HepG2 (cell line): ENCODE data around the gene EOGT. TPM values are rescaled to one million over a fixed set of nuclear protein-coding genes. Genes with fewer than 3 reads are reported as not detected.

Source experiments
- CEBPG ChIP-seq: IDR thresholded peaks from 2 replicates; pipeline ENCODE4 v1.6.1; 2016
- CREB1 ChIP-seq, 2 experiments: fragments of 450-650 bp in 1 of 2; IDR thresholded peaks; 2 replicates each; pipeline ENCODE4 v1.6.1; 2016 to 2017; ENCODE audit warnings: control low read depth in 1 of 2, mild to moderate bottlenecking in 1 of 2, missing compliant biosample characterization in 1 of 2, missing genetic modification characterization in 1 of 2
- ETV5 ChIP-seq: IDR thresholded peaks from 2 replicates; pipeline ENCODE4 v1.6.1; 2018; ENCODE audit warnings: missing biosample characterization, missing genetic modification reagents, inconsistent platforms, borderline replicate concordance
- GRHL1 ChIP-seq: sonication (generic); formaldehyde crosslinking; conservative IDR thresholded peaks from 2 replicates; pipeline ENCODE4 v1.8.0; 2022; ENCODE audit warnings: missing genetic modification reagents
- REXO4 ChIP-seq: sonication (generic); formaldehyde crosslinking; IDR thresholded peaks from 2 replicates; pipeline ENCODE4 v1.8.0; 2022; ENCODE audit warnings: missing genetic modification reagents, mild to moderate bottlenecking, borderline replicate concordance
- TCF7L2 ChIP-seq: IDR thresholded peaks from 2 replicates; pipeline ENCODE4 v1.6.1; 2011; ENCODE audit warnings: mild to moderate bottlenecking, low read depth, low read length, moderate library complexity
- THAP8 ChIP-seq: sonication (generic); formaldehyde crosslinking; IDR thresholded peaks from 2 replicates; pipeline ENCODE4 v1.5.1; 2020; ENCODE audit warnings: missing genetic modification reagents, mild to moderate bottlenecking, borderline replicate concordance
- ZFP62 ChIP-seq: sonication (generic); formaldehyde crosslinking; IDR thresholded peaks from 2 replicates; pipeline ENCODE4 v1.4.0; 2020; ENCODE audit warnings: missing genetic modification reagents
- ZHX1 ChIP-seq: sonication (generic); formaldehyde crosslinking; IDR thresholded peaks from 2 replicates; pipeline ENCODE4 v1.8.1; 2022; ENCODE audit warnings: low read depth, mild to moderate bottlenecking, missing genetic modification reagents
- ZNF10 ChIP-seq: sonication (generic); formaldehyde crosslinking; IDR thresholded peaks from 2 replicates; pipeline ENCODE4 v1.4.0; 2020; ENCODE audit warnings: mild to moderate bottlenecking, low read depth, missing genetic modification reagents, borderline replicate concordance
- ZNF142 ChIP-seq: sonication (generic); formaldehyde crosslinking; IDR thresholded peaks from 2 replicates; pipeline ENCODE4 v1.4.0; 2020; ENCODE audit warnings: missing genetic modification reagents
- ZNF576 ChIP-seq: sonication (generic); formaldehyde crosslinking; IDR thresholded peaks from 2 replicates; pipeline ENCODE4 v1.4.0; 2020; ENCODE audit warnings: mild to moderate bottlenecking, missing genetic modification reagents
- polyA plus RNA-seq, 8 experiments: library from polyadenylated mRNA; depleted of rRNA in 3 of 8; stranded (reverse) in 7 of 8; unstranded in 1 of 8; fragments of >200 nt; fragmentation: Illumina TruSeq in 4 of 8; extraction: Trizol in 4 of 8; gene quantifications; 2 replicates each; pipeline versions ENCODE4 v1.2.1 to v1.2.3, GENCODE V29; 2011 to 2016; ENCODE audit warnings: low read depth in 4 of 8, missing spikeins in 1 of 8, mixed read lengths in 1 of 8; ENCODE audit not compliant: insufficient read depth in 1 of 8
- total RNA-seq, 5 experiments: library from RNA; depleted of rRNA; stranded (reverse); fragments of >200 nt; fragmentation: Illumina TruSeq; extraction: Trizol; gene quantifications; 2 replicates each; pipeline ENCODE4 v1.2.3, GENCODE V29; 2016; ENCODE audit warnings: low read depth in 1 of 5
- TF ChIP-seq, protein P1 (sequence below), 2 experiments: sonication (generic) in 1 of 2; formaldehyde crosslinking in 1 of 2; IDR thresholded peaks; 2 replicates each; pipeline versions ENCODE4 v1.4.0 to v1.6.1; 2018 to 2020; ENCODE audit warnings: missing genetic modification reagents in 2 of 2, borderline replicate concordance in 1 of 2, low read depth in 1 of 2, mild to moderate bottlenecking in 1 of 2, missing biosample characterization in 1 of 2

EOGT gene
- total and polyA plus RNA-seq, 2 of the 13 experiments (the other 11 are each of a cell fraction or from before 2014, with no cell fraction given) = 4.5 to 18.6 TPM

- TF ChIP-seq GRHL1 (CRISPR knock-in tag) (no peak), ZNF142 (CRISPR knock-in tag) (no peak; the same call in 1 of the 2 replicates), ZFP62 (no peak), CREB1 (IDR thresholded peaks at IDR 0.05) (peak; percentile 98), CREB1 (CRISPR knock-in tag; IDR thresholded peaks at IDR 0.05) (peak; percentile 98), ZHX1 (no peak), ZNF10 (no peak), REXO4 (CRISPR knock-in tag) (no peak), ETV5 (CRISPR knock-in tag) (peak; percentile 44; the same call in 1 of the 2 replicates), CEBPG (0 out of 2 replicates have a peak, but pooled peaks have one; percentile 19), ZNF576 (CRISPR knock-in tag) (0 out of 2 replicates have a peak, but pooled peaks have one; percentile 8), THAP8 (CRISPR knock-in tag) (0 out of 2 replicates have a peak, but pooled peaks have one; percentile 18), TCF7L2 (no peak)
- TF ChIP-seq, protein P1, sequence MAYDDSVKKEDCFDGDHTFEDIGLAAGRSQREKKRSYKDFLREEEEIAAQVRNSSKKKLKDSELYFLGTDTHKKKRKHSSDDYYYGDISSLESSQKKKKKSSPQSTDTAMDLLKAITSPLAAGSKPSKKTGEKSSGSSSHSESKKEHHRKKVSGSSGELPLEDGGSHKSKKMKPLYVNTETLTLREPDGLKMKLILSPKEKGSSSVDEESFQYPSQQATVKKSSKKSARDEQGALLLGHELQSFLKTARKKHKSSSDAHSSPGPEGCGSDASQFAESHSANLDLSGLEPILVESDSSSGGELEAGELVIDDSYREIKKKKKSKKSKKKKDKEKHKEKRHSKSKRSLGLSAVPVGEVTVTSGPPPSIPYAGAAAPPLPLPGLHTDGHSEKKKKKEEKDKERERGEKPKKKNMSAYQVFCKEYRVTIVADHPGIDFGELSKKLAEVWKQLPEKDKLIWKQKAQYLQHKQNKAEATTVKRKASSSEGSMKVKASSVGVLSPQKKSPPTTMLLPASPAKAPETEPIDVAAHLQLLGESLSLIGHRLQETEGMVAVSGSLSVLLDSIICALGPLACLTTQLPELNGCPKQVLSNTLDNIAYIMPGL (CRISPR knock-in tag; IDR thresholded peaks at IDR 0.05; ENCODE audit: borderline replicate concordance in 1 of 2, low read depth in 1 of 2) = peak in 1 of 2 experiments; percentile 19; a peak in 1 of 4 replicates
Observed at GRCh38 chr3:69051756-69052471, 38.4 kb upstream of the EOGT start, which contains the start of gene TMF1 (continued).
